ENCODE measurements around the gene POLR3B. TPM values are rescaled to one million over a fixed set of nuclear protein-coding genes. Genes with fewer than 3 reads are reported as not detected.

The POLR3B gene
- polyA plus RNA-seq, 3 donors: 1.7 to 2.6 (median 2.0) TPM

DNA sequence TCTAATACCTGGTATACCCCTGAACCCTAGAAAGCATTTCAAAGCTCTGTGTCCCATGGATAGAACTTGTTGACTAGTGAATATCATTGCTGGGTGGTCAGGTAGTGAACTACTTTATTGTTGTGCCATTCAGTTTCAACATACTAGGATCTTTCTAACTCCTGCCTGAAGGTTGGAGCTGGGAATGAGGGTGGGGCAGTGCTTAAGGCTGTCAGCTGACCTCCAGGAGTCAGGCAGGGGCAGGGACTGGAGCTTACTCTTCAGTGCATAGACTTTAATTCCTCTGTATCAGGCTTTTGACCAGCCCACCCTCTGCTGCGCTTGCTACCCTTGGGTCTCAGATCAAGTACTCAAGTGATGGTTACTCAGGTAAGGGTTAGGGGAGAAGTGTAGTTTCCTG is 122.7 kb downstream of the POLR3B start:
- peaks cover 0 to 41% of the 10 kb centered on the region in 2 donors for H3K36me3 ChIP-seq (replicated peaks in 1 of 2; ENCODE audit: control insufficient read depth in 1 of 2, insufficient read depth in 2 of 2, low read length in 2 of 2)
- Mint-ChIP-seq H3K36me3 (peaks cover 44 to 49% of the 10 kb centered on the region in 2 donors), H3K4me1 (no peaks in the 10 kb centered on the region), H3K4me3 (no peak overlapping the region), H3K27ac (no peak overlapping the region), H3K9me3 (peaks cover 4 to 15% (median 10%) of the 10 kb centered on the region in 7 donors), H3K27me3 (ENCODE audit: low read depth in 3 of 3) (peaks cover 0 to 2% (median 0%) of the 10 kb centered on the region in 3 donors)
- DNase-seq: no peak
- H3K9ac ChIP-seq (ENCODE audit: insufficient read depth, low read length, poor library complexity, severe bottlenecking): no peak overlapping the region
- no peak for TF ChIP-seq CTCF (IDR thresholded peaks at IDR 0.05)
- H3K4me3 ChIP-seq (replicated peaks in 1 of 3; ENCODE audit: low read depth in 2 of 3, low read length in 3 of 3): no peak overlapping the region
- H3K4me1 ChIP-seq (ENCODE audit: control insufficient read depth in 1 of 2, insufficient read depth in 2 of 2, low read length in 2 of 2): no peaks in the 10 kb centered on the region
- no peak overlapping the region for H3K4me2 ChIP-seq (replicated peaks; ENCODE audit: extremely low read depth, low read length, poor library complexity, severe bottlenecking)
- intact Hi-C loops (cut with micrococcal nuclease): no loop called here
- no peaks in the 10 kb centered on the region for H4K20me1 ChIP-seq (ENCODE audit: insufficient read depth, low read length)
- H3K9me3 ChIP-seq (replicated peaks in 1 of 2; ENCODE audit: control insufficient read depth in 1 of 2, insufficient read depth in 1 of 2, low read length in 2 of 2): peaks cover 0 to 3% of the 10 kb centered on the region in 2 donors
- H3K27me3 ChIP-seq (ENCODE audit: control insufficient read depth in 2 of 2, insufficient read depth in 2 of 2, low read length in 2 of 2): no peaks in the 10 kb centered on the region
- no peak overlapping the region for H2AFZ ChIP-seq (ENCODE audit: insufficient read depth, low read depth, low read length, poor library complexity, severe bottlenecking)
- WGBS (ENCODE audit: insufficient coverage): 100% methylated on average over 1 of the region's 1 CpG
- no peaks in the 10 kb centered on the region for H3K79me2 ChIP-seq (ENCODE audit: insufficient read depth, low read length)
- H3K27ac ChIP-seq (ENCODE audit: low read depth in 1 of 2, low read length in 2 of 2): no peak overlapping the region

GRCh38 chr12:106481246-106481645 is 123.7 kb downstream of the POLR3B start:
- Mint-ChIP-seq H3K4me3 (no peak overlapping the region), H3K27ac (no peak overlapping the region), H3K27me3 (ENCODE audit: low read depth in 3 of 3) (peaks cover 0 to 2% (median 0%) of the 10 kb centered on the region in 3 donors), H3K36me3 (peaks cover 44 to 53% of the 10 kb centered on the region in 2 donors), H3K4me1 (no peaks in the 10 kb centered on the region), H3K9me3 (peaks cover 4 to 15% (median 10%) of the 10 kb centered on the region in 7 donors)
- H3K4me3 ChIP-seq (replicated peaks in 1 of 3; ENCODE audit: low read depth in 2 of 3, low read length in 3 of 3): no peak overlapping the region
- H3K9me3 ChIP-seq (replicated peaks in 1 of 2; ENCODE audit: control insufficient read depth in 1 of 2, insufficient read depth in 1 of 2, low read length in 2 of 2): peaks cover 0 to 3% of the 10 kb centered on the region in 2 donors
- WGBS (ENCODE audit: insufficient coverage): 100% methylated on average over 1 of the region's 6 CpGs
- H3K36me3 ChIP-seq (replicated peaks in 1 of 2; ENCODE audit: control insufficient read depth in 1 of 2, insufficient read depth in 2 of 2, low read length in 2 of 2): peaks cover 0 to 42% of the 10 kb centered on the region in 2 donors
- no peak overlapping the region for H2AFZ ChIP-seq (ENCODE audit: insufficient read depth, low read depth, low read length, poor library complexity, severe bottlenecking)
- no peak overlapping the region for H3K4me2 ChIP-seq (replicated peaks; ENCODE audit: extremely low read depth, low read length, poor library complexity, severe bottlenecking)
- DNase-seq: no peak
- no peak overlapping the region for H3K27ac ChIP-seq (ENCODE audit: low read depth in 1 of 2, low read length in 2 of 2)
- H3K79me2 ChIP-seq (ENCODE audit: insufficient read depth, low read length): no peaks in the 10 kb centered on the region
- no peak for TF ChIP-seq CTCF (IDR thresholded peaks at IDR 0.05)
- H4K20me1 ChIP-seq (ENCODE audit: insufficient read depth, low read length): no peaks in the 10 kb centered on the region
- no peaks in the 10 kb centered on the region for H3K4me1 ChIP-seq (ENCODE audit: control insufficient read depth in 1 of 2, insufficient read depth in 2 of 2, low read length in 2 of 2)
- no peak overlapping the region for H3K9ac ChIP-seq (ENCODE audit: insufficient read depth, low read length, poor library complexity, severe bottlenecking)
- no peaks in the 10 kb centered on the region for H3K27me3 ChIP-seq (ENCODE audit: control insufficient read depth in 2 of 2, insufficient read depth in 2 of 2, low read length in 2 of 2)
- intact Hi-C loops (cut with micrococcal nuclease): no loop called here

All from CD14-positive monocyte (primary cell).